CD4-positive, alpha-beta T cell treated with Interleukin-17A for 4 hours (primary cell): ENCODE data around the gene CLCA2.
A peak's percentile ranks its signal among the peaks of the same experiment; 100 is the strongest.

Source experiments
- DNase-seq: peaks from one replicate; pipeline ENCODE4 v3.0.0-alpha.2; 2020; ENCODE audit warnings: mixed read lengths

Gene CLCA2

DNA sequence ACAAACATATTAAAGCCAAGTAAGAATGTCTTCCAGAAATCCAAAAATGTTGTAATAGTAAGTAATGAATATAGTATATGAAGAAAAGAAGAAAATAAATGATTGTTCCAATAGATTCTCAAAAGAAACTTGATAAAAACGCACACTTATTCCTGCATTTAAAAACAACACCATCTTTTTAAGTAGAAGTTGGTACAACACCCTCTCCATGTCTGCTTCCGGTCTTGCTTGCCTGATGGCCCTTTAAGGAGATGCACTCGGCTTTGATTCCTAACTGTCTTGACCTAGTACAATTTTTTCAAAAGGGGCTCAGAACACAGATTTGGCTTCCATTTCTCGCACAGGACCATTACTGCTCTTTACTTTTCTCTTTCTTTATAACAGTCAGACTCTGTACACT lies 53.7 kb downstream of the CLCA2 start:
- no peak for DNase-seq

DNA sequence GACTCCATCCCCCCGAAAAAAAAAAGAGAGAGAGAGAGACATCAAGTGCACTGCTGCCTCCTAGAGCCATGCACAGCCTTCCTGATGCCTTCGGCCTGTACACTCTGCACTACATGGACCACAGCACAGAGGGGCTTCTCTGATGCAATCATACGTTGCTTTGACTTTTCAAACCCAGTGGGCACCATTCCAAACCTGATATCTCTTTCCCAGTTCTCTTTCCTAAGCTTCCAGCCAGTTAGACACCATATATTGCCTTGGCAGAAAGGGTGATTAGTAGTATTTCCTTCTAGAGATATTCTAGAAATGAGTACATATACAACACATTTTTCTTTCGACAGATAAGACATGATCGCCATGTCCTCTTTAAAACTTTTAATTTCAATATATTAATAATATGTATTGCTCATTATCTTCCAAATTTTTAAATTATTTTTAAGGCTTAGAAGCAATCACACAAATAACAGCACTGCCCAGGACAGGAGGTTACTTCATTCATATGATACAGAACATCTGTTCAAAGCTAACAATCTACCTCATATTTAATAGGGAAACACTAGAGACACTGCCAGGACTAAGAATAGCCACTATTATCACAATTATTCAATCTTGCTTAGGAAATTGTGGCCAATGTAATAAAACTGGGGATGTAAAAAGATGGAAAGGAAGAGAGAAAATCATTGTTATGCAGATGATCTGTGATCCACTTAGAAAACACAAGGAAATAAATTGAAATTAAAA lies 54.6 kb downstream of the CLCA2 start:
- DNase-seq: no peak

DNA sequence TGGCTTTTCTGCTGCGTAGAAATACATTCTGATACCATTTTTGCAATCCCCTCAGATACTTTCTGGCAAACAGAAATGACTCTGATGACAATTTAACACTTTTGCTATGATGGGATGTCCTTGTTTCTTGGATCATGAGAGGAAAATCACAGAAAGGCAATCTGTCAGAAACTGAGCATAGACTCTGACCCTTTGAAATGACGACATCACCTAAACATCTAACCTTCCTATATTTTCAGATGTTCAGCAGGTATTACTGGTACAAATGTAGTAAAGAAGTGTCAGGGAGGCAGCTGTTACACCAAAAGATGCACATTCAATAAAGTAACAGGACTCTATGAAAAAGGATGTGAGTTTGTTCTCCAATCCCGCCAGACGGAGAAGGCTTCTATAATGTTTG lies 58.0 kb downstream of the CLCA2 start:
- no peak for DNase-seq

DNA sequence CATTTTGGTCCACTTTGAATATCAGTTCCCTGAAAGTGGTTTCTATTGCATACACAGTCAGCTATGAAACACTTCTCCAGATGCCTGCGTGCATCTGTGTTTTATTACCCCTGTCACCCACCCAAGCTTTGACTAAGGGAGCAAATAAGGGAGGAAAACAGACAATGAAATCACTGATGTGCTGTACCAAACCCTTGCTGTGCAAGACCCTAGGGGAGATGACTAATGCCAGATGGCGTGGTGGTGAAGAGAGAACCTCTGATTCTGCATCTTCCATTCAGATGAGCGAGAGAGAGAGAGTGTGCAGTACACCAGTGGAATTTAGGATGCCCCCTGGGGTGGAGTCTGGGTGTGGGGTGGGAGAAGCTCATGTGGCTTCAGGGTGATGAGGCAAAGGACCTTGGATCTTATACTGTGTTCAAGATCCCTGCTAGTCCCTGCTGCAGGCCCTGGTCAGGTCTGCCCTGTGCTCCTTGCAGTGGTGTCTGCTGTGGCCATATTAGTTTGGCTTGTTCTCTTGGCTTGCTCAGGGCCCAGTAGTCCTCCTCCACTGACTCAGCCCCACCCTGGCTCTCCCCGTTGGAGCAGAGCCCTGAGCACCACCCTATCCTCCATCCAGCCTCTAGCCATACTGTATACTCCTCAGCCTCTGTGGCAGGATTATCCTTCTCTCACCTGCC lies 63.3 kb downstream of the CLCA2 start:
- DNase-seq: no peak

DNA sequence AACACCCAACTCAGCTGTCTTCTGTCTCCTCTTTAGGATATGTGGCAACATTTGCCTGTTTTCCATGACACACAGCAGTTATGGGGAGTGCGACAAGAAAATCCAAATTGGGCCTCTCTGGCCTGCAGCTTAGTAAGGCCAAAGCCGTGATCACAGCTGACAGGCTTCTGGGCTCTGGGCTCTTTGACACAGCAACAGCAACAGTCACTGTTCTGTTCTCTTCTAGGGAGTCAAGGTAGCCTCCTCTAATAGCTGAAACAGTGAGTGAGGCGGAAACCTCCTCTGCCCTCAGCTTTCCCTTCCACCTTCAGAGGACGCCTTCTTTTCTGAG lies 63.8 kb downstream of the CLCA2 start:
- no peak for DNase-seq

DNA sequence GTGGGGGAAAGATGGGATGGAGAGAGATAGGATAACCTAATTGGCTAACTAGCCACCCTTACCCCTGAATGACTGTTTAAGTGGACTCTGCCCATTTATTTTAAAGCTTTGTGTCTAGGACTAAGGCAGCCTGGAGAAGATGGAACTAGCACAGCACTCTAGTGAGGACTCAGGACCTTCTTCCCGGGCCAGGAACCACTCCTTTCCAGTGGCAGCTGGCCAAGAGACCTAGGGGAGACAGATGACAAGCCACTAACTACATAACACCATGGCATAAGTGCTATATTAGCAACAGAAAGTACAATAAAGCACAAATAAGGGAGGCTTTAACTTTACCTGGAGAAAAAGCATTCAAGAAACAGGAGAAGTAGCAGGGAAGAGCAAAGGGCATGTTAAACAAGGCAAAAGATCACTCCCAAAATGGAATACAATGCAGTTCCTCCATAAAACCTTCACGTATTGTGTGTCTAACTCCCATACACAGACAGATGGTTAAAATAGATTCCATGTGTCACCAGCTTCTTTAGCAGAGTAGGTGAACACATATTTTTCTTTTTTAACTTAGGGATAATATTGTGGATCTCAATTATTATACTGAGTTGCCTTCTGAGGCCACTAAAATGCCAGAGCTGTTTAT lies 65.4 kb downstream of the CLCA2 start:
- DNase-seq: no peak

DNA sequence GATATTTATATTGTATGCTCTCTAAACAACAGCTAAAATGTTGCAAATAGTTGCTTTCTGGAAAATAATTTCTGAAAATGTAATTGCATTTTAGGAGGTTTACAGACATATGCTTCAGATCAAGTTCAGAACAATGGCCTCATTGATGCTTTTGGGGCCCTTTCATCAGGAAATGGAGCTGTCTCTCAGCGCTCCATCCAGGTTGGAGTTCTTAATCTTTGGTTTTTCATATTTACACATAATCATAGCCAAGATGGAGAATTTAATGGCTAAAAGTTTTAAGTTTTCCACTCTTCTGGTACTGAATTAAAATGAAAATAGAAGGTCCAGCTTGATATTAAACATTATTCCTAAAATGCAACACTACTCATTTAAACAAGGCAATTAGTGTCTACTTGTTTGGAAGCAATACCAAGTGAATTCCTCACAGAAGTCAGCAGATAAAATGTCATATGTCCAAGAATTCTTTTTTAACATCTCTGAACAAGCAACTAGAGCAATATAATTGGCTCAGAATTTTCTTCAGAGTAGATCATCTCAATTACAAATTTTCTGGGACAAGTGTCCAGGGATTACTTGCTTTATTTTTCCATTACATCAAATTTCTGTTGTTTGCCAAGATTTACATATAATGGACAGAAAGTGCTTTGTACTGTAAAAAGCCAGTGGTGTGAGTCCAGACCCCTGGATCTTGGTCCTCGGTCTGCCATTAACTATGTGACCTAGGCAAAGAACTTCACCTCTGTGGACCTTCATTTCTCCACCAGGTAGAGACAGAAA lies 67.4 kb downstream of the CLCA2 start:
- DNase-seq: no peak

DNA sequence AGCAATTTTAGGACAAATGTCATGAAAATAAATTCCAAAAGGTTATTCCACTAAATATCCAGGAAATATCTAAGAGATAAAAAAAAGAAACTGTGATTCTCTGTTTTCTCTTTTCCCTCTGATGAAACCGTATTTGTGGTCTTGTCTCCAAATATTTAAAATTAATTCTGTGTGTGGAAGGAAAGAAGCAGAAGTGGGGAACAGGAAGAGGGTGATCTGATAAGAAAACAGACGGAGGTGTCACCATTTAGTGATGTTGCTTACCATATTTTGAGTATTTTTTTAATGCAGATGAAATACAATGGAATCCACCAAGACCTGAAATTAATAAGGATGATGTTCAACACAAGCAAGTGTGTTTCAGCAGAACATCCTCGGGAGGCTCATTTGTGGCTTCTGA lies 74.3 kb downstream of the CLCA2 start:
- DNase-seq: no peak

DNA sequence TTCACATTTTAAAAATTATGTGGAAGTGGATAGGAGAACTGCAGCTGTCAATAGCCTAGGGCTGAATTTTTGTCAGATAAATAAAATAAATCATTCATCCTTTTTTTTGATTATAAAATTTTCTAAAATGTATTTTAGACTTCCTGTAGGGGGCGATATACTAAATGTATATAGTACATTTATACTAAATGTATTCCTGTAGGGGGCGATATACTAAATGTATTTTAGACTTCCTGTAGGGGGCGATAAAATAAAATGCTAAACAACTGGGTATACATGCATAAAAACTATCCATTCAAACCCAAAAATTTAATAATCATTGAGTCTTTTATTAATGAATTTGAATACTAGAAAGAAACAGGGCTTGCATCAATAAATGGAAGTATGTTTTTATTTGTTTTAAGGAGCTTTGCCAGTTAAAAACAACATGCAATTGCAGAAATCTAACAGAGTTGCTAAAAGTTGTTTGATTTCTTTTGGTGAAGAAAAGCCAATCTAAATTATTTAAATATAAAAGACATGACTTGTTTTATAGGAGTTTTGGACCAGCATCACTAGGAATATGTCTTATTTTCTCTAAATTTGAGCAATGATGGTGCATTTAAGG lies 76.1 kb downstream of the CLCA2 start:
- no peak for DNase-seq

DNA sequence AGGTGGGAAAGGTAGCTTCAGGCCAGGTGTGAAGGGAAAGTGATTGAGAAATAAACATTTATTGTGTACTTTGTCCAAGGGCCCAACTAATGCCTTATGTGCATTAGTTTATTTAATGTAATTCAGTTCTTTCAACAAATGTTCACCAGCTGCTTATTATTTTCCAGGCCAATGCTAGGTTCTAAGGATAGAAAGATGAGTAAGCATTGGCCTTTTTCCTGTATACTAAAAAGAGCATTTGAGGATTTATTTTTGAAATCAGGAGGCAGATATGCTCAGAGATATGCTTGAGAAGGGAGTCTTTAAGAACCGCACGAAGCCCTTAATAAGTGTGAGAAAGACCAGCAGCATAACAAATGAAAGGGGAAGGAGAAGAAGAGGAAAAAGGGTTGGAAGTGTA lies 76.7 kb downstream of the CLCA2 start:
- DNase-seq: no peak

DNA sequence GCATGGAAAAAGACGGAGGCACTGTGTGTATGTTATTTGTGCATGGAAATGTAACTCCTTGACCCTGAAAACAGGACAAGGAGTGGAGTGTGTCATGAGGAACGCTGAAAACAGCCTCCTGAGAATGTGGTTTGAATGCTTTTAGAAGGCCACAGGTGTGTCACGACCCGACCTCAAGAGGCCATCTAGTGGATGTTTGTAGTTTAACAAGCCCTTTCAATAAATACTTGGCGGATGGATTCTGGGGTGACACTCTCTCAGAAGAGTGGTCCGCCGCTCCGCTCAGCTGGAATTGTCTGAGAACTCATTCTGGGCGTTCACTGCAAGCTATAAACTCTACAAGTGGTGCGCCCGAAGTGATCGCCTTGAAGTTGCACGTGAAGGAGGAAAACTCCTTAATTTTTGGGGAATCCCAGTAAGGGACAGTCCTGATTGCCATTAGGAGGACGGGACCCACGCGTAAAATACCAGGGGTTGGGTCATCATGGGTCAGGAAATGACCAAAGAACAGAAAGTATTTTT lies 78.2 kb downstream of the CLCA2 start:
- peak; percentile 50 for DNase-seq

DNA sequence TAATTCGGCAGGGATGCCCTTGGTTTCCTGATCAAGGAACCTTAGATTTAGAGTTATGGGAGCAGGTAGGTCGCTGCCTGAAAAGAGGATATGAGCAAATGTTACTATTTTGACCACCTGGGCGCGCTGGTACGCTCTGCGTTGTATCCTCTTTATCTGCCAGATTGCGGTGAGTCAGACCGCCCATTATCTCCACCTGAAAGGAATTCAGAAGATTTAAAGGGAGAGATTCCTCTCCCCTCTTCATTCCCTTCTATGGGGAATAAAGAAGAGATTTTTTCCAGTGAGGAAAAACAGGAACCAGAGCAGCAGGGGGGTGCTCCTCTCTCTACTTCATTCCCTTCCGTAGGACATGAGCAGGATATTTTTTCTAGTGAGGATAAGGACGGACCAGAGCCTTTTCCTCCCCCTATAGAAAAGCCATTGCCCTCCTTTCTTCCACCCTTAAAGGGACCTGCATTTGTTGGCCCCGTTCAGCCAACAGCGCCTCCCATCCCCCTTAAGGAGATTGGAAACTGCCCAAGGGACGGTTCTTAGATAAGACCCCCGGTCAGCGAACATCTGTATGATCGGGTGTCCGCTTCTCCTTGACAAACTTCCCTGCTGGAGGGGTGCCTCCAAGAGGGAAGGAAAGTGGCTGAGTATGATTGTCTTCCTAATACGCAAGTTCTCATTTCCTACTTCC lies 78.9 kb downstream of the CLCA2 start:
- DNase-seq: peak; percentile 52

DNA sequence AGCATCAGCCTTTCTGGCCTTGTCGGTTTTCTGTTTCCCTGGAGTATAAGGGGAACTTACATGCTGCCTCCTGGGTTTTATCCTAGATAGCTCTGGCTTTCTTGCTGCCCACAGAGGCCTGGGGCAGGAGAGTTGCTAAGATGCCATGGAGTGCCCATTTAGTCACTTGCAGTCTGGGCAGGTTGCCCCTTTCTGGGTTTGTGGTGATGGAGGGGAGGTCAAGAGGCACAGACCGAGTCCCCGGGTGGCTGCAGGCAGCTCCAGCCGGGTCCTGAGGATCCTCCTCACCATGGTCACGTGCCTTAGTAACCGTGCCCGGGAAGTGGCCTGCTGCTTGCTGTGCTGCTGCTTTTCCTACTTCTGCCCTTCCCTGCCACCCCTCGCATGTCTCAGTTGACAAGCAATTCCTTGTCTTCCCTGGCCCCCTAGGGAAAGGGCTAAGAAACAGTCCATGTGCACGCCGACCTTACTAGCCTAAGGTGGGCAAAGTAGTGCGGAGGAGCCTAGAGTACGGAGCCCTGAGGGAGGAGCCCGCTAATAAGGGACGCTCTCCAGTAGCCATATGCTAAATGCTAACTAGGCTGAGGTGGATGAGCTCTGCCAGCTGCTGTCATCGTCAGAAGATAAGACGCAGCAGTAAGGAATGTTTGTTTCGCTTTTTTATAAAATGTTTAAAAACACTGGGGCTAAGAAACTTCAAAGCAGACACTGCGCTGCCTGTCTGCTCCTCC lies 79.6 kb downstream of the CLCA2 start:
- no peak for DNase-seq

DNA sequence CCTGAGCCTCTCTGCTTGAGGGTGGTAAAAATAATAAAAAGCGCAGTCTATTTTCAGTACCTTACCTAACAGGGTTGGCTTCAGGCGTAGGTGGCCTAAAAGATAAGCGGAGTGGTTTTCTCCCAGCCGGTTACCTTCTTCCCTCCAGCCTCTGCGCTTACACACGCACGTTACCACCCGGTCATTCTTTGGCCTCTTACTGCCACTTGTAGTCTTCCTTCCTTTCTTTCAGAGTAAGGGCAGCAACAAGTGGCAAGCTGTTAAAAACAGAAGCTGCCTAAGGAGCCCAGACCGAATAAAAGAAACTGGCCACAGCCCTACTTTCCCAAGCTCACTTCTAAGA lies 80.1 kb downstream of the CLCA2 start:
- DNase-seq: no peak

DNA sequence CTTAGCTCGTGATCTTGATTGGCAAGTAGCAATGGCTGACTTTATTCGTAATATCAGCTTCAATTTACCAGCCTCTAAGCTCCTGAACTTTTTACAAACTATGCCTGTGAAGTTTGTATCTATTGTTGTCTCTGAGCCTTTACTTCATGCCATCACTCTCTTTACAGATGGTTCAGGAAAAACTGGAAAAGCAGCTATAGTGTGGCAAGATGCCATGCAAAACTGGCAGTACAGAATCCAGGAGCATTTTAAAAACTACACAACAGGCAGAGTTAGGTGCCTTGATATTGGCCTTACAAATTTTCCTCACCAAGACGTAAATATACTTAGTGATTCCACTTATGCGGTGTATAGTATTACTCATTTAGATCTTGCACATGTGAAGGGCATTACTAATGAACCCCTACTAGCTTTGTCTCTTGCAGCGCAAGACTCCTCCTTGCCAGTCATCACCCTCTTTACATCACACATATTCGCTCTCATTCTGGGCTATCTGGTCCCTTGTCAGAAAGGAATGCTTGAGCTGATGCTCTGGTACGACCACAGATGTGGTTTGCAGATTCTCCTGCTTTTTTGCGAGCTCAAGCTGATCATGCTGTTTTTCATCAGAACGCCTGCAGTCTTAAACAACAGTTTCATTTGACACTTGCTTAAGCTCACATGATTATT lies 81.1 kb downstream of the CLCA2 start:
- no peak for DNase-seq

DNA sequence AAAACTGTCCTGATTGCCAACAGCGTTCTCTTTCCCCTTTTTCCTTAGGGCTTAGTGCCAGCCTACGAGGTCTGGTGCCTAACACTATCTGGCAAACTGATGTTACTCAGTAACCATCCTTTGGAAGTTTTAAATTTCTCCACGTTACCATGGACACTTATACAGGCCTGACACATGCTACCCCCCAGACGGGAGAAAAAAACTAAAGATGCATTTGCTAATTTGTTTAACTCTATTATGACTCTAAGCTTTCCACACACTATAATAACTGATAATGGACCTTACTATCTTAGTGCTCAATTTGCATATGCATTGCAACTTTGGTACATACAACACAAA lies 81.6 kb downstream of the CLCA2 start:
- no peak for DNase-seq
